K562 treated with DMSO at 1 percent for 24 hours (cell line): ENCODE results near the gene DNAJC10. TPM values are rescaled to one million over a fixed set of nuclear protein-coding genes. Genes with fewer than 3 reads are reported as not detected.

ENCODE experiments used
- total RNA-seq: library from RNA; unstranded; fragments of 300-600 nt; gene quantifications from 2 replicates; pipeline ENCODE4 v1.2.3, GENCODE V29; 2022; ENCODE audit warnings: low read depth; ENCODE audit not compliant: insufficient read depth

The DNAJC10 gene
- 23.3 and 24.3 TPM in 2 replicates for total RNA-seq

GRCh38 chr2:182715892-182716649 lies at the start of gene DNAJC10:
Gene DNAJC10 (plus strand): TSS chr2:182716257. CDS start chr2:182718087, 1,830 bp downstream.

Other genes starting within 250 kb of the DNAJC10 start
- gene FRZB, start 150.4 kb downstream of the DNAJC10 start, total RNA-seq: 0.10 TPM in 1 of 2 replicates, not detected in the other